ENCODE results near the gene LARGE1. TPM values are rescaled to one million over a fixed set of nuclear protein-coding genes. Genes with fewer than 3 reads are reported as not detected.

LARGE1 gene
- total and polyA plus RNA-seq, 2 of the 8 experiments (the other 6 are each of a cell fraction or from before 2014, with no cell fraction given) = 43.7 to 83.0 TPM

- peaks cover 6 to 9% of the 10 kb centered on the region in 2 experiments for H4K20me1 ChIP-seq (replicated peaks in 1 of 2; ENCODE audit: control insufficient read depth in 1 of 2, insufficient read depth in 2 of 2, low read length in 2 of 2)
- no peak overlapping the region for H3K4me2 ChIP-seq (ENCODE audit: insufficient read depth in 1 of 2, low read depth in 2 of 2, low read length in 2 of 2)
- H2BK5ac ChIP-seq (ENCODE audit: low read depth, low read length) = no peak overlapping the region
- H2AFZ ChIP-seq (ENCODE audit: low read length) = no peak overlapping the region
- no peak overlapping the region for H3K18ac ChIP-seq (ENCODE audit: extremely low read depth, low read length)
- peaks cover 15% of the 10 kb centered on the region for H3K79me1 ChIP-seq (ENCODE audit: low read depth, low read length)
- no peak overlapping the region for H2AK5ac ChIP-seq (ENCODE audit: low read depth, low read length)
- no peak overlapping the region for H4K8ac ChIP-seq (ENCODE audit: extremely low read depth, insufficient read depth, low read length)
- H3K23ac ChIP-seq (ENCODE audit: insufficient read length) = no peak overlapping the region
- H3K4me1 ChIP-seq (replicated peaks in 1 of 4; ENCODE audit: control insufficient read depth in 3 of 4, insufficient read depth in 4 of 4, low read length in 3 of 4) = peaks cover 3 to 21% (median 9%) of the 10 kb centered on the region in 4 experiments; a peak in 5 of 7 replicates
- peaks cover 0 to 3% (median 0%) of the 10 kb centered on the region in 4 experiments; a peak in 1 of 8 replicates for H3K36me3 ChIP-seq (ENCODE audit: control insufficient read depth in 2 of 4, insufficient read depth in 4 of 4, low read length in 3 of 4)
- peak overlapping the region; percentile 44; the same call in 1 of the 2 replicates for H2BK20ac ChIP-seq (ENCODE audit: low read length)
- no peak overlapping the region for H4K91ac ChIP-seq (replicated peaks; ENCODE audit: insufficient read length, low read length)
- no peak overlapping the region for H3K4me3 ChIP-seq (ENCODE audit: extremely low read depth in 1 of 4, insufficient read depth in 2 of 4, low read depth in 3 of 4, low read length in 4 of 4)
- no peaks in the 10 kb centered on the region for H3K27me3 ChIP-seq (replicated peaks in 1 of 4; ENCODE audit: control insufficient read depth in 3 of 4, extremely low read depth in 1 of 4, insufficient read depth in 3 of 4, low read length in 3 of 4)
- peaks cover 3 to 32% of the 10 kb centered on the region in 2 experiments for H3K79me2 ChIP-seq (ENCODE audit: control insufficient read depth in 1 of 2, insufficient read depth in 2 of 2, low read length in 2 of 2)
- H3K56ac ChIP-seq (replicated peaks; ENCODE audit: insufficient read length, low read depth, low read length) = no peak overlapping the region
- no peak overlapping the region for H2BK120ac ChIP-seq (replicated peaks; ENCODE audit: low read depth, low read length)
- H2BK15ac ChIP-seq (ENCODE audit: low read length) = no peak overlapping the region
- no peak overlapping the region for H3K4ac ChIP-seq (replicated peaks; ENCODE audit: insufficient read length, low read depth, low read length)
- POLR2A ChIA-PET (ENCODE audit: partially characterized antibody) = interaction anchor here (1.1 to 1.5 kb wide), 2 partner anchors 13 to 96 kb away, joined by 3 read pairs; no protein-coding TSS in a partner anchor
- no peak overlapping the region for H3K9ac ChIP-seq (replicated peaks in 1 of 4; ENCODE audit: extremely low read depth in 1 of 4, low read depth in 3 of 4, low read length in 3 of 4)
- CTCF ChIA-PET (ENCODE audit: partially characterized antibody) = interaction anchor here (3.0 kb wide), 1 partner anchor 13 kb away, joined by 15 read pairs; no protein-coding TSS in a partner anchor
- TF ChIP-seq ATF2 (IDR thresholded peaks at IDR 0.05; ENCODE audit: low read length) (no peak), SP4 (IDR thresholded peaks at IDR 0.05; ENCODE audit: low read length) (no peak), JUND (IDR thresholded peaks at IDR 0.05; ENCODE audit: low read length) (no peak)
- no peaks in the 10 kb centered on the region; a peak in 1 of 4 replicates for H3K9me3 ChIP-seq (ENCODE audit: insufficient read depth in 2 of 2, low read depth in 1 of 2, low read length in 1 of 2)
- no peak overlapping the region for H3K14ac ChIP-seq (ENCODE audit: insufficient read length)
- H4K5ac ChIP-seq (ENCODE audit: insufficient read length, low read depth, low read length) = no peak overlapping the region
- no peak overlapping the region for H3K27ac ChIP-seq (ENCODE audit: low read depth, low read length)
- no peak for FAIRE-seq
- no peaks in the 10 kb centered on the region for H3K23me2 ChIP-seq (ENCODE audit: low read depth, low read length)
- no peak overlapping the region for H2BK12ac ChIP-seq (ENCODE audit: low read depth, low read length)
- no peak for DNase-seq (ENCODE audit: low read depth in 1 of 2, low spot score in 2 of 2)
- 95% methylated on average over 4 of the region's 4 CpGs; no CpG with 5 or more reads in 1 of the 2 experiments for WGBS, 2 experiments (ENCODE audit: extremely low coverage in 1 of 2, insufficient coverage in 1 of 2, insufficient read length in 1 of 2, insufficient replicate concordance in 2 of 2, low coverage in 1 of 2, low lambda C conversion rate in 2 of 2, missing lambda C conversion rate in 1 of 2)
Observed at GRCh38 chr22:33817512-33818127, 102.7 kb downstream of the LARGE1 start.
